EL (cell line): Measurements from ENCODE around the gene PPID.
"Not testable (repeated sequence)": the region's sequence is repeated elsewhere in the genome, so short reads cannot be mapped to it uniquely, and the experiment has no call there.

Experiments used
- DNase-seq: peaks from one replicate; pipeline ENCODE4 v3.0.0-alpha.2; 2016

Gene PPID

DNA sequence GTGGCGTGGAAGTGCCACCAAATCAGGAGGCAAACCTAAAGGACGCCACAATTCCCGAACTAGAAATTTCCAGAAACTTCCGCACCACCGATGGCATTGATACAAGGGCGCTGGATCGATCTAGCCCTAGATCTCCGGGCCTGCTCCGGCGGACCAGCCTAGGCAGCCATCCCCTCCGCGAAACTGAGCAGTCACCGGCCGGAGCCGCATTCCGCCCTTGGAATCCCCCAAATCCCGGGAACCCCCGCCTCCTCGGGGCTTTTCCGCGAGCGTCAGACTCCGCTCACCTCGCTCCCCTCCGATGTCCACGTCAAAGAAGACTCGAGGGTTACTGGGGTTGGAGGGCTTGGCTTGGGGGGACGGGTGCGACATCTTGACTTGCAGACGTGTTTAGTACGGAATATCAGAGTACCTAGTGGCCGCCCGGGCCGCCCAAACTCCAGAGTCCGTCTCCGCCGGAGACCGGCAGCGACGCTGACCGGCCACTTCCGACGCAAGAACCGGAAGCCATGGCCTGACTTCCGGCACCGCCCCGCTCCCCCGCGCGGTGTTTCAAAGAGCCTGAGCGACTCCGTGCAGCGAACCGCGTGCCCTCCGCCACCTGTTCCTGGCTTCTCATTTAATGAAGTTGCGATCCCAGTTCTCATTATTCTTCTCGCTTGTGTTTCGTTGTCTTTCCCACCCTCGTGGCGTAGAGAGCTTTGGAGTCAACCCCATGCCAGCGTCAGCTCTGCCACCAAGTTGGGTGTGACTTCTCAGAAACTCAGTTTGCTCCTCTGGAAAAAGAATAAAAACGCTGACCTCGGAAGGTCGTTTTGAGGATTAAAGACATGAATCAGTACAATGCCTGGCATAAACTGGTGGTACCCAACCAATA is at the start of gene PPID:
Gene PPID (minus strand): TSS at position 480 of the 877 bp plus-strand sequence. CDS start 108 bp downstream, at position 372.
- peak; percentile 80 for DNase-seq

DNA sequence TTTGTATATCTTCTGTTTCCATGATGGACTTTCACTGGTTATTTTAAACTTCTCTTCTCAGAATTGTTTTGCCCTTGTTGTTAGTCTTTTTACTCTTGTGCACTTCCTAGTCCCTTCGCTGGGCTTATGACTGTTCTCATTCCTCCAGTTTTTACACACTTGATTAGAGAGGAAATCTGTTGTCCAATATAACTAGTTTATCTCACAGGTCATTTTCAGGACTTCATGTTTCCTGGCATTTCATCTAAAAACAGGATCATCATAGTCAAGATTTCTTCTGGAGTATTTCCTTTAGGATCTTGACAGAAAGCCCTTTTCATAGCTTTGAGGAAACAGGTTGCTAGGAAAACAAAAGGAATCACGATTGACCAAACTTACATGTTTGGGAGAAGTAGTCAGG is 48.6 kb upstream of the PPID start:
- no peak for DNase-seq

DNA sequence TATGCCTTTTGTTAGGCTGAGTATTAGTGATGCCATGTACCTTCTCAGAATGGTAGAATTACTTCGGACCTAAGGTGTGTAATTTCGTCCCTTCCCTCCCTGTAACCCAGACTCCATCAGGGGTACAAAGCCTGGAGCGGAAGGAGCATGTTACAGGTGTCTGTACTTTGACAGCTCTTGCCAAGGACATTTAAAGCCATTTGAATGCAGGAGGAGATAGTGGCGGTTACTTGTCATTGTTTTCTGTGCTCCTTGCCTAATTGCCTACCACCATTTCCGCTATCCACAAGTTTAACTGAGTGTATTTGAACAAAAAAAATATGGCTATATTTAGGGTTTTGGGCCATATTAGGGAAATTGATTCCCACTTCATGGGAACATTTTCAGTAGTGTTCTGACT is 47.5 kb upstream of the PPID start:
- DNase-seq = no peak

DNA sequence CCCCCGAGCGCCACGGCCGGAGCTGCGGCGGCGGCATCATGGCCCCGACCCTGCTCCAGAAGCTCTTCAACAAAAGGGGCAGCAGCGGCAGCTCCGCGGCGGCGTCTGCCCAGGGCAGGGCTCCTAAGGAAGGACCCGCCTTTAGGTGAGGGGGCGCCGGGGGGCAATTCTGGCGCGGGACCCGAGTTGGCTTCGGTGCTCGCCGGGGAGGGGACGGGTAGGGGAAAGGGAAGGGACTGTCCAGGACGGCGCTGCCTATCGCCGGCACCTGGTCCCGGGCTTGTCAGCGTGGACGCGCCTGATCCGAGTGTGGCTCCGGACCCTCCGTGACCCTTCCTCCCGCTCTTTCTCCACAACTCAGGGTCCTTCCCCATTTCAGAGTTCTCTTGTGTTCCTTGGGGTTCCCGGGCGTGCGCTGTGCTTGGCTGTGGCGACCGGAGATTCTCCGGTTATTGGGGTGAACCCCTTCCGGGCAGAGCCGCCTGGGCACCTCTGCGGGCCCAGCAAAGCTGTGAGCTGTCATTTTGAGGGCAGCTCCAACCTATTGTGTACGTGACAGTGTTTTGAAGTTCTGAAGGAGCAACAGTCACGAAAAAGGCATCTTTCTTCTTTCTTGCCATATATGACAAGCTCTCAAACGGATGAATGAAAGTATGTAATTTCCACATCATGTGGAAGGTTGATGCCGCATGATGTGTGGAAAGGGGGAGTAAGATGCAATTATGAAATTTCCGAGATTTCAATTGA is 46.2 kb upstream of the PPID start:
- DNase-seq = peak; percentile 50

DNA sequence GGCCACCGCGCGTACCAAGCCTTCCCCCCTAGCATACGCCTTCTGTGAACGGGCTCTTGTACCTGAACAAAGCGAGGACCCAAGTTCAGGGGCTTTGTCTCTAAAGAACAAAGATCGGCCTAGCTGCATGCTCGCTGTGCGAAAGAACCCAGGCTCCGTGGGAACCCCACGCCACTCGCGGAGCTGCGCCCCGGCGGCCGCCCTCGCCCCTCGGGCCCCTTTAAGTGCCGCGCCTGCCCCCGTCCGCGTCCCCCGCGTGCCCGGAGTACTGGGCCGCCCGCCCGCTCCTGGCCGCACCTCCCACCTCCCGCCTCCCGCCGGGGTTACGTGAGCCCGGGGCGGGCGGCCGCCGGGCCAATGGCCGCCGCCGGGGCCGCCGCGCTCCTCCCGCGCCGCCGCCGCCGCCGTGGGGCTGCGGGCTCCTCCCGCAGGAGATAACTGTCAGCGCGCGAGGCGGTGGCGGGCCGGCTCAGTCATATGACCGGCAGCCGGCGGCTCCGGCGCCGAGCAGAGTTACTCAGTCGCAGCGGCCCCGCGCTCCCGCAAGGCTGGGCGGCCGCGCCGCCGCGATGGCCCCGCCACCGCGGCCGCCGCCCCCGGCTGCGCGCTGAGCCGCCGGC is 45.5 kb upstream of the PPID start, which contains the start of gene FNIP2:
Gene FNIP2 (plus strand): TSS at position 472 of the 620 bp plus-strand sequence. CDS start 187 bp downstream, outside the sequence.
- DNase-seq = peak; percentile 73

DNA sequence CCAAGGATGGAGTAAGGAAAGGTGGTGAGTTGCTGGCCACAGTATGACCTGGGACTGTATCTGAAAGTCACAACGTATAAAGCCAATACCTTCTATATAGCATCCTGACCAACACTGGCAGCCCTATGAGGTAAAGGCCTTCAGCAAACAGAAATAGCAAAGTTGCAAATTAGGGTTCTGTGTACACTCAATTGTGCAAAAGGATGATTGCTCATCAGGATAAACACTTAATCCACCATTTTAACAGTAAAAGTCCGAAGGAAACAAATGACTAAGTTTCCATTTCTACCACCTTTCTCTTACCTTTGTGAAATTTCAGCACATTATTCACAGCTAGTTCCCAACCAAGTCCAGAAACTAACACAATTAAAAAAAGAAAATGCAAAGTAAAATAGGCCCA is 44.3 kb upstream of the PPID start:
- DNase-seq = no peak

DNA sequence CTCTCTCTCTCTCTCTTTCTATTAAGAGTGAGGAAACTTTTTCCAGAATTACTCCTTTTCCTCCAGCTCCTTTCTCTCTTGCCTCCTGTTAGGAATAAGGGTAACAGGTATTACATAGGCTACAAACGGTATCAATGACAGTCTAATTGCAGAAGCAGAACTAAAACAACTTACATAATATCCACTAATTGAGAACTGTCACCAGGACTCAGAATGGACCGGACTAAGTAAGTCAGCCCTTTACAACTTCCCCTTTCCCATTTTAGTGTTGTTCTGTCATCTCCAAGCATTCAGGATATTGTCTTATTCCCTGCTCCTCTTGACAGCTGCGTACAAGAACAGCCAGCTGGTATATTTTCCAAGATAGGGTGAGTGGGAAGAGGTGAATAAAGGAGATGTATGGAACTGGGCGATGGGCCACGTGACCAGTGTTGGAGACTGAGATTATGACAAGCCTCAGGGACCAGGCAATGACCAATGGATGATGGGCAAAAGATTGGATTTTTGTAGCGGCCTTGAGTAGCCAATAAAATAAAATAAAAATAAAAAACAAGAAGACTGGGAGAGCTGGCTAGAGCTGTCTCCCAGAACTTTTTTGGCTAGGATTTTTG is 43.3 kb upstream of the PPID start:
- no peak for DNase-seq

DNA sequence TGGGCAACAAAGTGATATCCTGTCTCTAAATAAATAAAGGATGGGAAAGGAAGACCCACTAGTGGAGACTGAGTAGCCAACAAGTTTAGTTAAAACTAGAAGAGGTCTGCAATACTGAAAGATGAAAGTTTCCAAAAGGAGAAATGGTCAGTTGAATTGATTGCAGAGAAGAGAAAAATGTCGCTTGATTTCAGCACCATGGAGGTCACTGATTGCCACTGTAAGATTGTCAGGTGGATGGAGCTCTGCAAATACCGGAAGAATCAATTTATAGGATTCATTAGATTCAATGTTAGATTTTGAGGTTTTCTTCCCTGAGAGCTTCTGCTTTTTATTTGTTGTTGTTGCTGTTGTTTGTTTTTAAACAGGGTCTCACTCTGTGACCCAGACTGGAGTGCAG is 40.3 kb upstream of the PPID start:
- no peak for DNase-seq

DNA sequence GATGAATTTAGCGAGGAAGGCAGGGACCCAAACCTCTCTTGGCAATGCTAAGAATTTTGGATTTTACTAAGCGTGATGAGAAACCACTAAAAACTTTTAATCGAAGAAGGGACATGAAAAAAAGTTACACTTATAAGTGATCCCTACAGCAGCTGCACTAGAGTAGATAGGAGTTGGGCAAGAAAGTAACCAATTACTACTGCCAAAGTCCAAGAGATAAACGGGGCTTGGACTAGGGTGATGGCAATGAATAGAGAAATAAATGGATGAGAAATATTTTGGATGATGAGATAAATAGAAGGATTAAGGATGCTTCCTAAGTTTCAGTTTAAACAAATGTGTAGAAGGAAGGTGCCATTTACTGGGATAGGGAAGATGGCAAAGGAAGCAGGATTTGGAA is 39.4 kb upstream of the PPID start:
- DNase-seq = no peak

DNA sequence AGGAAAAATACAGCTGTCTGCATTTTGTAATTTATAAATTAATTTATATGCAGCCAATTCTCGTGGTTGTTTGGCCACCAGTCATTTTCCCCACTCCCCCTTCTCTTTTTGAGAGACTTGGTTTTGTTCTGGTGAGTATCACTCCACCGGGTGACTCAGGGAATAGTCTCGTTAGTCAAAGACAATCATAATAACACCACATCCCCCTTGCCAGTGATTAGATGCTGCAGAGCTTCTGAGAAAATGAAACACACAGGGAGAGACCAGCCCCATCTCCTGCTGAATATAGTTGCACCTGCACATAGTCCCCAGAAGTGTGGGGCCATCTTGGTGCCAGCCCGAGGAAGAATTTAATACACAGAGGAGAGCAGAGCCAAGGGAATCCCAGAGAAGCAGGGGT is 37.7 kb upstream of the PPID start:
- peak; percentile 66 for DNase-seq

DNA sequence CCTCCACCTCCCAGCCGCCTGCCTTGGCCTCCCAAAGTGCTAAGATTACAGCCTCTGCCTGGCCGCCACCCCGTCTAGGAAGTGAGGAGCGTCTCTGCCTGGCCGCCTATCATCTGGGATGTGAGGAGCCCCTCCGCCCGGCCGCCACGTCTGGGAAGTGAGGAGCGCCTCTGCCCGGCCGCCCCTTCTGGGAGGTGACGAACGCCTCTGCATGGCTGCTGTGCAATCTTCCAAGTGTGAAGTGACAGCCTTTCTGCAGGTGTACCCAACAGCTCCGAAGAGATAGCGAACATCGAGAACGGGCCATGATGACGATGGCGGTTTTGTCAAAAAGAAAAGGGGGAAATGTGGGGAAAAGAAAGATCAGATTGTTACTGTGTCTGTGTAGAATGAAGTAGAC is 36.3 kb upstream of the PPID start:
- not testable (repeated sequence) for DNase-seq

DNA sequence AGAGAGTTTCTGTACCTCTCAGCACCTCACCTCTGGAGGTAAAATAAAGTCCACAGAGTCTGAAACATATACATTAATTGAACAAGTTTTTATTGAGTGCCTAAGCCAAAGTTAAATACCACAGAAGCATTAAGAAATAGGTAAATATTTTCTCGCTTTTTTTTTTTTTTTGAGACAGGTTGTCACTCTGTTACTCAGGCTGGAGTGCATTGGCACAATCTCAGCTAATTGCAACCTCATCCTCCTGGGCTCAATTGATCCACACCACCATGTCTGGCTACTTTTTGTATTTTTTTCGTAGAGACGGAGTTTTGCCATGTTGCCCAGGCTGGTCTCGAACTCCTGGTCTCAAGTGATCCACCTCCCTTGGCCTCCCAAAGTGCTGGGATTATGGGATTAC is 35.5 kb upstream of the PPID start:
- DNase-seq = no peak

DNA sequence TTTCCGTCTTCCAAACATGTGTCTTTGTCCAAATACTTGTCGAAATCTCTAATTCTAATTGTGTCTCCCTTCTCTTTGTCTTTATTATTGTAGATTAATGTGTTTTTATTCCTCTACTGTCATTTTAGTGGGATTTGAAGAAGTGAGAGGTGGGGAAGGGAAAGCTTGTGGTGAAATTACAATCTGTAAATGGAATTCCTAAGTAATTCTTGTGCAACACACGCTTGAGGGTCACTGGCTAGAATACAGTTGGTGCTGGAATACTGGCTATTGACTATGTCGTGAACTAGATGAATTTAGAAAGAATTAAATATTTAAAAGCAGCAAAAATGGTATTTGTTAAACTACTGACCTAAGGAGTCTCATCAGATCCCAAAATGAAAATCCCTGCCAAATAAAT is 34.9 kb upstream of the PPID start:
- peak; percentile 49 for DNase-seq

DNA sequence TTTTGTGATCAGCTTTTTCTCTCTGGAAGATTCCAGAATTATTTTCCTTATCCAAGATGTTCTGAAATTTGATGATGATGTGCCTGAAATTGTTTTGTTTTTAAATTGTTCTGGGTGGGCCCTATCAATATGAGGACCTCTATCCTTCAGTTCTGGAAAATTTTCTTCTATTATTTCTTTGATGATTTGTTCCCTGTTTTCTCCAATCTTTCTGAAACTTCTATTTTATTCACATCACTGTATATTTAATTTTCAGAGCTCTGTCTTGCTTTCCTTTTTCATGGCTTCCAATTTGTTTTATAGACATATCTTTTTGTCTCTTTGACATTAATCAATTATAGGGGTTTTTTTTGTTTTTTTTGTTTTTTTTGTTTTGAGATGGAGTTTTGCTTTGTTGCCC is 33.4 kb upstream of the PPID start:
- no peak for DNase-seq

DNA sequence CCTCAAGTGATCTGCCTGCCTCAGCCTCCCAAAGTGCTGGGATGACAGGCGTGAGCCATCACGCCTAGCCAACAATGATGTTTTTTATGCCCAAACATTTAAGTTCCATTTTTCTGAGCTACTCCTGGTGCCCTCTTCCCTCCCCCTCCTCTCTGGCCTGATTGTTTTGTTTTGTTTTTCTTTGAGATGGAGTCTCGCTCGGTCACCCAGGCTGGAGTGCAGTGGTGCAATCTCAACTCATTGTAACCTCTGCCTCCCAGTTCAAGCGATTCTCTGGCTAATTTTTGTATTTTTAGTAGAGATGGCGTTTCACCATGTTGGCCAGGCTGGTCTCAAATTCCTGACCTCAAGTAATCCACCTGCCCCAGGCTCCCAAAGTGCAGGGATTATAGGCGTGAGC is 32.6 kb upstream of the PPID start:
- DNase-seq = not testable (repeated sequence)

DNA sequence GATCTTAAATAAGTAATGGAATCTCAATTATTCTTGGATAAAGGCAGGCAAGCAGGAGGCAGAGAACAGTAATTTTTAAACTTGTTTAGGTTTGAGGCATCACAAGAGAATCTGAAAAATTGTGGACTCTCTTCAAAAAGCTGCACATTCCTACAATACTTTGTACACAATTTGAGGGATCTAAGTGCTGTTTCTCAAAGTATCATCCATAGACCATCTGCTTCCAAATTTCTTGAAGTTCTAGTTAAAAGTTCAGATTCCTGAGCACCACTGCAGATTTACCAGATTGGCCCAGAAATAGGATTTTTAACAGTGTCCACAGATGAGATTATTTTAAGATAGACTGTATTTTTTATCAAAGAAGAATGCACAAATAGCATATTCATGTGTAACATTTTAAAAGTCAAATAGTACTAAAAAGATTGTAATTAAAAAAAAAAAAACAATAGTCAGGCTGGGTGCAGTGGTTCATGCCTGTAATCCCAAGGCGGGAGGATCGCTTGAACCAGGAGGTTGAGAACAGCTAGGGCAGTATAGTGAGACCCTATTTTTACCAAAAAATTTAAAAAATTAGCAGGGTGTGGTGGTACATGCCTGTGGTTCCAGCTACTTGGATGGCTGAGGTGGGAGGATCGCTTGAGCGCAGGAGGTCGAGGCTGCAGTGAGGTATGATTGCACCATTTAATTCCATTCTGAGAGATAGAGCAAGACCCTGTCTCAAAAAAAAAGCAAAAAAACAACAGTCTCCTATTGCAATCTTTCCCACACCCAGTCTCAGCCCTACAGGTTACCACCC is 31.4 kb upstream of the PPID start:
- peak; percentile 39 for DNase-seq

DNA sequence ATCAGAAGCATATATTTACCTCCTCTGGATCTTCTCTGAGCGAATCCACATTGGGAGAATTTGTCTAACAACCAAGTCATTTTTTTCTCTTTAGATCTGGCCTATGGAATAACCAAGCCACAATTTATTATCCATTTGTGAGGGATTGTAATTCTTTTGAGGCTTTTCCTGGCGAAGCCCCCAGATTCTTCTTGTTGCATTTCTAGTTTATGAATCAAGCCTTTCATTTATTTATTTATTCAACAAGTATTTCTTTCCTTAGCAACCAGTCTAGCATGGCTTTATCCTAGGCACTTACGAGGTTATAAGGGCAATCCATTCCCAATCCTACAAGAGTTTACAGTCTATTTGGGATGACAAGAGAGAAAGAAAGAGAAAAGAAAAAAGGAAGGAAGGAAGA is 27.2 kb upstream of the PPID start:
- DNase-seq = peak; percentile 82

DNA sequence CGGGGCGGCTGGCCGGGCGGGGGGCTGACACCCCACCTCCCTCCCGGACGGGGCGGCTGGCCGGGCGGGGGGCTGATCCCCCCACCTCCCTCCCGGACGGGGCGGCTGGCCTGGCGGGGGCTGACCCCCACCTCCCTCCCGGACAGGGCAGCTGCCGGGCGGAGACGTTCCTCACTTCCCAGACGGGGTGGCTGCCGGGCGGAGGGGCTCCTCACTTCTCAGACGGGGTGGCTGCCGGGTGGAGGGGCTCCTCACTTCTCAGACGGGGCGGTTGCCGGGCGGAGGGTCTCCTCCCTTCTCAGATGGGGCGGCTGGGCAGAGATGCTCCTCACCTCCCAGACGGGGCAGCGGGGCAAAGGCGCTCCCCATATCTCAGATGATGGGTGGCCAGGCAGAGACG is 23.3 kb upstream of the PPID start:
- not testable (repeated sequence) for DNase-seq

DNA sequence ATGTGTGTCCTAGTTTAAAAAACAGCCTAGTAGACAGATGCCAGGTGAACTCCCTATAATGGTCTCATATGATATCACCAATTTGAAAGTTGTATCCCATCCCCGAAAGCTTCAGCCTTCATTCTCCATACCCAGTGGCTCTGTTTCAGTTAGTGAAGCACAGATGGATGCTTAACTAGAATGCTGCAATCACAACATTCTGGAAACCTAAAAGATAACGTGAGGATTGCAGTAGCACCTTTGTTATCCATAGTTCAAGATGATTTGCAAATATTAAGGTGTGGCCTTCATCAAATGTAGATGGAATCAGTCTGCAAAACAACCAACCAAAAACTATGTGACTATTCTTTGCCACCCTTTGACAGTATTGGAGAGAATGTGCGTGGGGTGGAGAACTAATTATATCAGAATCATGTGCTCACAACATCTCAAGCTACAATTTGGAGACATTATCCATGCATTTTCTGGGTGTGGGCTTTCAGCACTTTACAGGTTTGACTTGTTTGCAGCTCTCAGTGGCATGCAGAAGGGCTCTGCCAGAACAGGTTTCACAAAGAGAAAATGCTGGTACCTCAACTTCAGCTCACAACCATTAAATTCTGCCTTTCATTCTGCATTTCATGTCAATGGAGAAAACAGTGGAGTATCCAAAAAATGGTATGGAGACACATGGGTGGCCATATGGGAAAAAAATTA is 18.3 kb upstream of the PPID start:
- no peak for DNase-seq

DNA sequence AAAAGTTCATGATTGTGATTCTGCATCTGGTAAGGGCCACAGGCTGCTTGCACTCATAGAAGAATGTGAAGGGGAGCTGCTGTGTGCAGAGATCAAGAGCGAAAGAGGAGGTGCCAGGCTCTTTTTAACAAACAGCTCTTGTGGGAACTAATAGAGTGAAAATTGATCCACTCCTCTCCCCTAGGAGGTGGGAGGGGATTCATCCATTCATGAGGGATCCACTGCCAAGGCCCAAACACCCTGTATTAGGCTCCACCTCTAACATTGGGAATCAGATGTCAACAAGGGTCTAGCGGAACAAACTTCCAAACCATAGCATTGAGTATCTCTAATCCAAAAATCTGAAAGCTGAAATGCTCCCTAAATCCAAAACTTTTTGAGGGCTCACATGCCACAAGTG is 16.4 kb upstream of the PPID start:
- DNase-seq = no peak

DNA sequence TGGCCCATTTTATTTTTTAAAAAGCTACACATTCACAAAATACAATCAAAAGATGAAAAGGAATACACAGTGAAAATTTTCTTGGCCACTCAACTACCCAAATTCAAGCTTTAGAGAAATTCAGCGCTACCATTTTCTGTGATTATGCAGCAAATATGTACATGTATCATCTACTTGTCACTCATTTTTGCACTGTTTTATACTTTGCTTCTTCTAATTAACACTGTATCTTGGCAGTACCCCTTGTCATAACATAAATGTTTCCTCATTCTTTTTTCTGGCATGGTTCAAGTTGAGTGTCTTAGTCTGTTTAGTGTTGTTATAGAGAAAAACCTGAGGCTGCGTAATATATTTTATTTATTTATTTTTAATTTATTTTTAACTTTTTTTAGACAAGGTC is 15.7 kb upstream of the PPID start:
- no peak for DNase-seq
